Breast epithelium (tissue), 3 donors: ENCODE data around the gene VAMP1.
A peak's percentile ranks its signal among the peaks of the same experiment; 100 is the strongest.

Source experiments
- POLR2A ChIP-seq: fragments of 450-650 bp; IDR thresholded peaks from one replicate; pipeline ENCODE4 v1.6.1; 2016; ENCODE audit warnings: antibody characterized with exemption, mild to moderate bottlenecking, moderate library complexity
- POLR2AphosphoS5 ChIP-seq, 3 donors: sonication (generic); formaldehyde crosslinking; IDR thresholded peaks; one replicate each; pipeline ENCODE4 v1.6.1; 2017; ENCODE audit warnings: antibody characterized with exemption in 3 of 3
- TF ChIP-seq, protein P1 (sequence below), 3 donors: fragments of 450-650 bp; IDR thresholded peaks; one replicate each; pipeline ENCODE4 v1.5.1; 2016 to 2017; ENCODE audit warnings: antibody characterized with exemption in 3 of 3, mild to moderate bottlenecking in 3 of 3, moderate library complexity in 3 of 3

DNA sequence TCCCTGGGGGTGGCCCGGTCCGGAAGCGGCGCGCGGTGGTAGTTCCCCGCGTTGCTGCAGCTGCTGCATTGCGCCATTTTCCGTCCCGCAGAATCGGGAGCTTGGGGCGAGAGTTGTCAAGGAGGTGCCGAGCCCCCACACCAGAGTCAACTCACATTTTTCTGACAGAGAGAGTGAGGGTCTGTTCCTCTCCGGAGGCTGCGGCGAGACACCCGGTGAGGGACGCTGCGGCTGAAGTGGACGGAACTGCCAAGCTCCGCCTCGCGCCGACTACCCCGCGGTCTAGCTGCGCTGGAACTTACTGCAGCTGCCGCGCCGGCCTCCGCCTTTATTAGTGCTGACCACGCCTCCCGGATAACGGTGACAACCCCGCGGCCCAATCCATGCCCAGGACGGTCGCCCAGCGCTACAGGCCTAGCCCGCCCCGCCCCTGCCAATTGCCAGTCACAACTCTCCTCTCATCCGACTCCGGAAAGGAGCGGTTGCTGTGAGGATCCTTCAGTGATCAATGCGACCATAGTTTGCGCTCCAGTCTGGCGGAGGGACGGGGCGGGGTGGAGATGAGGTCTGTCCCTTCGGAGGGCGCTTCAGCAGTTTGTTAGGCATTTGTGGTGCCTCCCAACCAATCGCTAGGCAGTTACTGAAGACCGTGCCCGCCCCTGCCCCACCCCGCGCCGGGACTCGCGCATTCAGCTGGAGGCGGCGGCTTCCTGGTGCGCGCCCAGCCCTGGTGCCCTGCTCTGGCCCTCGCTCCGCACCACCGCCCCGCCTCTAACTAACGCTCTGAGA lies at the start of gene VAMP1:
- TF ChIP-seq, protein P1, sequence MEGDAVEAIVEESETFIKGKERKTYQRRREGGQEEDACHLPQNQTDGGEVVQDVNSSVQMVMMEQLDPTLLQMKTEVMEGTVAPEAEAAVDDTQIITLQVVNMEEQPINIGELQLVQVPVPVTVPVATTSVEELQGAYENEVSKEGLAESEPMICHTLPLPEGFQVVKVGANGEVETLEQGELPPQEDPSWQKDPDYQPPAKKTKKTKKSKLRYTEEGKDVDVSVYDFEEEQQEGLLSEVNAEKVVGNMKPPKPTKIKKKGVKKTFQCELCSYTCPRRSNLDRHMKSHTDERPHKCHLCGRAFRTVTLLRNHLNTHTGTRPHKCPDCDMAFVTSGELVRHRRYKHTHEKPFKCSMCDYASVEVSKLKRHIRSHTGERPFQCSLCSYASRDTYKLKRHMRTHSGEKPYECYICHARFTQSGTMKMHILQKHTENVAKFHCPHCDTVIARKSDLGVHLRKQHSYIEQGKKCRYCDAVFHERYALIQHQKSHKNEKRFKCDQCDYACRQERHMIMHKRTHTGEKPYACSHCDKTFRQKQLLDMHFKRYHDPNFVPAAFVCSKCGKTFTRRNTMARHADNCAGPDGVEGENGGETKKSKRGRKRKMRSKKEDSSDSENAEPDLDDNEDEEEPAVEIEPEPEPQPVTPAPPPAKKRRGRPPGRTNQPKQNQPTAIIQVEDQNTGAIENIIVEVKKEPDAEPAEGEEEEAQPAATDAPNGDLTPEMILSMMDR (IDR thresholded peaks at IDR 0.05), result peak in 2 of 3 donors; percentile 10 to 23
- TF ChIP-seq POLR2AphosphoS5 (IDR thresholded peaks at IDR 0.05) (peak; percentile 93 to 96 (median 94)), POLR2A (peak; percentile 92)
